T-helper 17 cell (primary cell): ENCODE data around the gene HS3ST3B1. TPM values are rescaled to one million over a fixed set of nuclear protein-coding genes. Genes with fewer than 3 reads are reported as not detected.

ENCODE experiments used
- ATAC-seq: fragments of 150-1000 bp; cut with Tn5 transposase; 2 replicates; pipeline ENCODE4 v1.10.0; 2021; ENCODE audit warnings: mild to moderate bottlenecking, moderate library complexity
- DNase-seq, 3 donors: peaks; one replicate each; pipeline versions ENCODE4 v3.0.0 to v3.0.0-alpha.2; 2020 to 2021
- H3K9me3 ChIP-seq: one replicate; pipeline ENCODE4 v1.7.0; 2013; ENCODE audit warnings: low read length, mild to moderate bottlenecking; ENCODE audit not compliant: control insufficient read depth, poor library complexity, severe bottlenecking
- H3K27ac Mint-ChIP-seq: one replicate; pipeline ENCODE4 v1.8.0; 2022; ENCODE audit warnings: mild to moderate bottlenecking, moderate library complexity, mixed read lengths
- H3K27me3 Mint-ChIP-seq: one replicate; pipeline ENCODE4 v1.8.0; 2022; ENCODE audit warnings: mixed read lengths
- H3K36me3 Mint-ChIP-seq: one replicate; pipeline ENCODE4 v1.8.0; 2022; ENCODE audit warnings: low read depth, mixed read lengths
- H3K4me1 Mint-ChIP-seq: one replicate; pipeline ENCODE4 v1.8.0; 2022; ENCODE audit warnings: mild to moderate bottlenecking, mixed read lengths
- H3K4me3 Mint-ChIP-seq: one replicate; pipeline ENCODE4 v1.8.0; 2022; ENCODE audit warnings: mild to moderate bottlenecking, moderate library complexity, mixed read lengths
- total RNA-seq, 4 donors: library from RNA in 2 of 4; stranded (reverse) in 2 of 4; gene quantifications; one replicate each; pipeline ENCODE4 v1.2.3 and lab custom pipeline; 2022 to 2026

Gene HS3ST3B1
- total RNA-seq, 2 donors from 2014 or later: 13.5 to 15.4 TPM

DNA sequence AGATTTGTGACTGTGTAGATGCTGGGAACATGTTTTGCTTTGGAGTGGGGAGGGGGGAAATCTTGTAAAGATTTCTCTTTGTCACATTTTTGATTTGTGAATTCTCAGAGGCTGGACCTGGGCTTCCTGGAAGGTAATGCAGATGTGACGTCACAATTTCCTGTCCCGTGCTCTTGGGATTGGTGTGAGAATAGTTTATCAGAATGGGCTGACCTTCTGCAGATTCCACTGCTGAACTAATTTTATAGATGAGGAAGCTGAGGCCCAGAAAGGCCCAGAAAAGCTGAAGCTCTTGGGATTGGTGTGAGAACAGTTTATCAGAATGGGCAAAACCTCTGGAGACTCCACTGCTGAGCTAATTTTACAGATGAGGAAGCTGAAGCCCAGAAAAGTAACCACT is 34.0 kb downstream of the HS3ST3B1 start:
- Mint-ChIP-seq H3K27me3 (no peaks in the 10 kb centered on the region), H3K36me3 (peaks cover 4% of the 10 kb centered on the region), H3K4me3 (no peak overlapping the region), H3K4me1 (peaks cover 65% of the 10 kb centered on the region), H3K27ac (peak overlapping the region; percentile 82)
- DNase-seq (no peak), ATAC-seq (no peak)
- H3K9me3 ChIP-seq: no peaks in the 10 kb centered on the region

DNA sequence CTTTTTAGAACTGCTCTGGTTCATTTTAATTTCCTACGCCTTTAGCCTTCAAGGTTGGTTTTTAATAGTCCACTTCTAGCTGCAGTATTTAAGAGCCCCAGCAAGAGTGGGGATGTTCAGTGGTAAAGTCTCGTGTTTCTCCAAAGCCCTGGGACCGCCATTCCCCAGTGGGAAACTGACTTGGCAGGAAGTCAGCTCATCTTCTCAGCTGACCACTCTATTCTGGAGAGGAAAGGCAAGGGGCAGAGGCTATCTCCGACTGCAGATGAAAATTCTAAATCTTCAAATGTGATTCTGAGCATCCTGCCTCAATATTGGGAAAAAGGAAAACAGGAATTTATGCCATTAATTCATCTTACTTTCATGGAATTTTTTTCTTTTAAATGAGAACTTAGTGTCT is 35.5 kb downstream of the HS3ST3B1 start:
- ATAC-seq (no peak), DNase-seq (no peak)
- Mint-ChIP-seq H3K4me1 (peaks cover 70% of the 10 kb centered on the region), H3K4me3 (no peak overlapping the region), H3K27ac (peak overlapping the region; percentile 96), H3K36me3 (peaks cover 4% of the 10 kb centered on the region), H3K27me3 (no peaks in the 10 kb centered on the region)
- no peaks in the 10 kb centered on the region for H3K9me3 ChIP-seq

DNA sequence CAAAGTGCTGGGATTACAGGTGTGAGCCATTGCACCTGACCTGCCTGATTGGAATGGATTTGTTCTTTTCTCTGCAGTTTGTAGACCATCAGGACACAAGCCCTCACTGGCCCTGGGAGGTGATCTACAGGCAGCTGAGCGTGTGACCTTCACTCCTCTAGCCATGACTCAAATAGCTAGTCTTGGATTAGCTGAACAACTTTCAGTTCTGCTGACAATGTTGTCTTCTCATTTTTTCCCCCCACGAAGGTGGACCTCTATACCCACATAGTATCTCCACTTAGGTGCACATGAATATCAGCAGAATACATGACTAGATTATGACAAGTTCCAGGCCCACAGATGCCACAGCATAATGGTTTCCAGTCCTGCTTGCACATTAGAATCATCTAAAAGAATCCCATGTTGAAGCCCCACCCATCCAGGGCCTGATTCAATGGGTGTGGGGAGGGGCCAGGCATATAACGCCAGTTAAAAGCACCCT is 36.8 kb downstream of the HS3ST3B1 start:
- H3K27me3 Mint-ChIP-seq: no peaks in the 10 kb centered on the region
- ATAC-seq (no peak), DNase-seq (no peak)
- peak overlapping the region; percentile 15 for H3K4me3 Mint-ChIP-seq
- peak overlapping the region; percentile 96 for H3K27ac Mint-ChIP-seq
- H3K9me3 ChIP-seq: no peaks in the 10 kb centered on the region
- H3K36me3 Mint-ChIP-seq: peaks cover 4% of the 10 kb centered on the region
- peaks cover 63% of the 10 kb centered on the region for H3K4me1 Mint-ChIP-seq

DNA sequence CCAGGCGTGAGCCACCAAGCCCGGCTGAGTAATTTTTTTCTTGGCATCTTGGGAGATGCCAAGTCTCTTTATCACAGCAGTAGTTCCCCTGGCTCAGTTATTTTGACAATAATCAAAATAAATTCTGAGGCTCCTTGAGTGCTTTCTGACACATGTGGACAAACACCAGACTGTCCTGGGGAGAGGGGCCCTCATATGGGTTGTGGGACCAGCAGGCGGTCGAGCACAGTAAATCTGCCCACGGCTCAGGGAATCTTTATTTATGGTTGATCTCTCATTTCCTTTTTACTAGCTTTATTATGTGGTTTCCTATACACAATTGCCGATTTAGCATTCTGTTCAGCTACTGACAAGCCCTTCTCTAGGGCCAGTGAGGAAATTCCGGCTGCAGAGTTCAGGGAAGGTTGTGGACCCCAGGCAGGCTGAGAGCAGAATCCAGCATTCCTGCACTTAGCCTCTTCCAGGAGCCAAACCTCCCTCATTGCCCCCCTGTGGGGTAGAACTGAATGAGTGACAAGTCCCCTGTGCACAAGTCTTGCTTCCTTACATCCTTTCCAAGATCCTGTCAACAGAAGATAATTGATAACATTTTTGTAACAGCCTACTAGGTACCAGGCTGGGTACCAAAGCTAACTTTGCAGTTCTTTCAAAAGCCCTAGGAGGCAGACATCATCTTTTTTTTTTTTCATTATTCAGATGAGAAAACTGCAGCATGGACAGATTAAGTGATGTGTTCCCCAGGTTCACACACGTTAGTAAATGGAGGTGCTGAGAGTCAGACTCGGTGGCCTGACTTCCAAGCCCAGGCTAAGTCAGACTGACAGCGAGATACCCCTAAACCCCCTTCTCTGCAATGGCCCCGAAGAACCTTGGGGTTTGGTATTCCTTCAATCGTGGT is 40.2 kb downstream of the HS3ST3B1 start:
- Mint-ChIP-seq H3K27me3 (no peaks in the 10 kb centered on the region), H3K36me3 (peaks cover 4% of the 10 kb centered on the region), H3K4me1 (peaks cover 44% of the 10 kb centered on the region), H3K4me3 (peak overlapping the region; percentile 61), H3K27ac (peak overlapping the region; percentile 96)
- no peaks in the 10 kb centered on the region for H3K9me3 ChIP-seq
- DNase-seq: no peak
- ATAC-seq: no peak

DNA sequence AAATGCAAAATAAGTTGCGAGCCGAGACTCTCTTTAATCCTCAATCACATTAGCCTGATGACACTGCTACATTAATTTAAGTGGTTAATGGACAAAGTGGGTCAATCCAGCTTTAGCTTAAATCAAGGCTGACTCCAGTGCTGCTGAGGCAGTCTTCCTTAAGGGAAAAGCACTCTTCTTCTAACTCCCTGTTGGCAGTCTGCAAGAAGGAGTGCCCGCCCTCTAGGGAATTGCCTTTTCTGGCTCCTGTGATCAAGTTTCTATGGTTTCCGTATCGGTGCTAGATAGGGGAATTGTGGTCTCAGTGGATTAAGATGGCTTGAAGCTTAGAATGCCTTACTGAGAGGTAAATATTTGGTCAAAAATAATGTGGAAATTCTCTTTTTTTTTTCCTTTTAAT is 41.0 kb downstream of the HS3ST3B1 start:
- ATAC-seq: no peak
- DNase-seq: no peak
- no peaks in the 10 kb centered on the region for H3K27me3 Mint-ChIP-seq
- no peak overlapping the region for H3K4me3 Mint-ChIP-seq
- no peak overlapping the region for H3K27ac Mint-ChIP-seq
- peaks cover 4% of the 10 kb centered on the region for H3K36me3 Mint-ChIP-seq
- peaks cover 41% of the 10 kb centered on the region for H3K4me1 Mint-ChIP-seq
- no peaks in the 10 kb centered on the region for H3K9me3 ChIP-seq

DNA sequence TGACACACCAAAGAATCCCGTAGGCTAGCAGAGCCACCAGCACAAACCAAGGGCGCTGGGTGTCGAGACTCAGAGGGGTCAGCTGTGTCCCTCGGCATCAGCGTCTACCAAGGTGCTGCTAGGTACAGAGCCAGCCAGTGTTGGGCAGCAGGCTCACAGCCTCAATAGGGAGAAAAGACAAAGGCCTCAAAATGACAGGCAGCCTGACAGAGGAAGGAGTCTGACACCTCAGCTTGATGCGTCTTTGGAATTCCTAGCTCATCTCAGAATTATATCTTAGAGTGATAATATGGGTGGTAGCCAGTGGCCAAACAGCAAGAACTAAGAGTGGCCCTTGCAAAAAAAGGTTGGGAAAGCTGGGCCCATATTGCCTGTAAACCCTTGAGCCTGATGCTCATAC is 45.9 kb downstream of the HS3ST3B1 start:
- Mint-ChIP-seq H3K27ac (peak overlapping the region; percentile 56), H3K27me3 (no peaks in the 10 kb centered on the region), H3K36me3 (no peaks in the 10 kb centered on the region), H3K4me1 (peaks cover 9% of the 10 kb centered on the region), H3K4me3 (no peak overlapping the region)
- no peak for ATAC-seq
- no peaks in the 10 kb centered on the region for H3K9me3 ChIP-seq
- DNase-seq: no peak

DNA sequence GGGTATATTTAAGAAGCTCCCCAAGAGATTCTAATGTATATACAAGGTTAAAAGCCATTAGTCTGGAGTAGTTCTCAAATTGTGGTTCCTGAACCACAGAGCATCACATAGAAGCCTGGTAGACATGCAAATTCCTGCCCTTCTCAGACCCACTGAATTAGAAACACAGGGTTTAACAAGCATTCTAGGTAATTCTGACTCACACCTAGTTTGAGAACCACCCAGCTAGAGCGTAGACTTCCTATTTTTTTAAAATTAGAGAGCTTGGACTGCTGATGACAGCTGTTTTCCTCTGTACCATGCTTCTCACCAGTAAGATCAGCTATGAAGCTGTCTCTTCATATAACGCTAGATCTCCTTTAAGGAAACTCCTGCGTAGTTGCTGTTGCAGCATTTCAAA is 50.6 kb downstream of the HS3ST3B1 start:
- Mint-ChIP-seq H3K27ac (peak overlapping the region; percentile 10), H3K27me3 (no peaks in the 10 kb centered on the region), H3K36me3 (no peaks in the 10 kb centered on the region), H3K4me1 (peaks cover 8% of the 10 kb centered on the region), H3K4me3 (no peak overlapping the region)
- DNase-seq (no peak), ATAC-seq (peak; percentile 72)
- H3K9me3 ChIP-seq: no peaks in the 10 kb centered on the region

DNA sequence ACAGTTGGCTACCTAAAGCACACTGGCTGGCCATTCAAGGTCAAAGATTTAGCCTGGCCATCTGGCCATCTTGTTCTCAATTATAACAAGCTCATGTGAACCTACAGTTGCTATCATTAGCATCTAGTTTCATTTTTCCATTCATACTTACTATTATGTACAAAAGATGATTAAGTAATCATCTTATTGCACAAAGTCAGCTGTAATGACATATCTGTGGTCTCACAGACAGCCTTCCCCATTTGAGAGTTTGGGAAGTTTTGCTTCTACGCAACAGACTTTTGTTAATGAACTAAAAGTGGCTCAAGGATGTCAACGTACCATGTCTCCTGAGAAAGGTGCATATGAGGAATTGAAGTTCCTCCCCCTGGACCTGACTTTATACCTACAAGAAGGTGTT is 51.3 kb downstream of the HS3ST3B1 start:
- no peak for DNase-seq
- H3K36me3 Mint-ChIP-seq: no peaks in the 10 kb centered on the region
- peaks cover 4% of the 10 kb centered on the region for H3K4me1 Mint-ChIP-seq
- H3K4me3 Mint-ChIP-seq: no peak overlapping the region
- no peak for ATAC-seq
- H3K9me3 ChIP-seq: no peaks in the 10 kb centered on the region
- H3K27ac Mint-ChIP-seq: no peak overlapping the region
- no peaks in the 10 kb centered on the region for H3K27me3 Mint-ChIP-seq

DNA sequence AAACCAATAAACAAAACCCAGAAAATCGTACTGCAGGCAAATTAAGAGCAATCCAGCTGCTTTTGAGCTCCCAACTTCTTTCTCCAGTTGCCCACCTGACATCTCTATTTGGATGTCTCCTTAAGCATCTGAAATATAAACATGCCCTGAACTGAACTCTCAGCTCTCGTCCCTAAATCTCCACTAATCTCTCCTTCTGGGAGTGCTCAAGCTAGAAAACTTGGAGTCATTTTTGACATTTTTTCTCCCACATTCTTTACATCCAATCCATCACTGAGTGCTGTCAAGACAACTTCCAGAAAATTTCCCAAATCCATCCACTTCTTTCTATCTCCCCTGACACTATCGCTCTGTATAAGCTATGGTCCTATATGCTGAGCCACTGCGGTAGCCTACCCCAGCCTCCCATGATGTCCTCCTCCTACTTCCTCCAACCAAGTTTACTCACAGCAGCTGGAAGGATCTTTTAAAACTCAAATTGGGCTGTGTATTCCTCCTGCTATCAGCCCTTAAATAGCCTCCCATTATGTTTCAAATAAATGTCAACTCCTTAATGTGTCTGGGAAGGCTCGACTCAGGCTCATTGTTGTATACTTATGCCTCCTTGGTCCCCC is 53.1 kb downstream of the HS3ST3B1 start:
- ATAC-seq (no peak), DNase-seq (no peak)
- H3K4me3 Mint-ChIP-seq: no peak overlapping the region
- H3K27me3 Mint-ChIP-seq: no peaks in the 10 kb centered on the region
- no peak overlapping the region for H3K27ac Mint-ChIP-seq
- H3K9me3 ChIP-seq: no peaks in the 10 kb centered on the region
- H3K36me3 Mint-ChIP-seq: no peaks in the 10 kb centered on the region
- peaks cover 3% of the 10 kb centered on the region for H3K4me1 Mint-ChIP-seq

DNA sequence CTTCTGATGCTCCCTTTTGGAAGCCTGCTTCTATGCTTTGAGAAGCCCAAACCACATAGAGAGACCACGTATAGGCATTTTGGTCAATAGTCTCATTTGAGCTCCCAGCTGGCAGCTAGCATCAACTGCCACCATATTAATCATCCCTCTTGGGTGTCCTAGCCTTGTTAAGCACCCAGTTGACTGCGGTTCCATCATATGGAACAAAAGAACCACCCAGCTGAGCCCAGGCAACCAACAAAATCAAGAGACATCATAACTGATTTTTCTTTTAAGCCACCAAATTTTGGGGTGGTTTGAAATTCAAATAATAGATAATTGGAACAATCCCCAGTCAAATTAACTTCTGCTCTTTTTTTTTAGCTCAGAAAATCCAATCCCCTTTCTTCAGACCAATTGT is 53.9 kb downstream of the HS3ST3B1 start:
- Mint-ChIP-seq H3K27me3 (no peaks in the 10 kb centered on the region), H3K27ac (no peak overlapping the region), H3K36me3 (no peaks in the 10 kb centered on the region), H3K4me1 (peaks cover 3% of the 10 kb centered on the region), H3K4me3 (no peak overlapping the region)
- ATAC-seq: no peak
- no peaks in the 10 kb centered on the region for H3K9me3 ChIP-seq
- no peak for DNase-seq

DNA sequence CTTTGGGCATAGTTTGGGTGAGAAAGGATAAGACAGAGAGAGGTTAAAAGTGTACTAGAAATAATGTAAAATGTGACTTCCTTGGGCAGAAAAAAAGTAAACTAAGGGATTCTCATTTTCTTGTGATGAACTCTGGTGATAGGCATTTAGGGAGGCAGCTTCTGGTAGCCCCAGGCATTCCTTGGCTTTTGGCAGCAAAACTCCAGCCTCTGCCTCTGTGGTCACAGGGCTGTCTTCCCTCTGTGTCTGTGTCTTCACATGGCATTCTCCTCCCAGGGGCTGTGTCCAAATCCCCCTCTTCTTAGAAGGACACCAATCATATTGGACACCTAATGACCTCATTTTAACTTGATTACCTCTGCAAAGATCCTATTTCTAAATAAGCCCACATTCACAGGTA is 54.7 kb downstream of the HS3ST3B1 start:
- no peak overlapping the region for H3K27ac Mint-ChIP-seq
- H3K27me3 Mint-ChIP-seq: no peaks in the 10 kb centered on the region
- DNase-seq (no peak), ATAC-seq (no peak)
- H3K4me1 Mint-ChIP-seq: peaks cover 3% of the 10 kb centered on the region
- no peaks in the 10 kb centered on the region for H3K36me3 Mint-ChIP-seq
- H3K9me3 ChIP-seq: no peaks in the 10 kb centered on the region
- no peak overlapping the region for H3K4me3 Mint-ChIP-seq

DNA sequence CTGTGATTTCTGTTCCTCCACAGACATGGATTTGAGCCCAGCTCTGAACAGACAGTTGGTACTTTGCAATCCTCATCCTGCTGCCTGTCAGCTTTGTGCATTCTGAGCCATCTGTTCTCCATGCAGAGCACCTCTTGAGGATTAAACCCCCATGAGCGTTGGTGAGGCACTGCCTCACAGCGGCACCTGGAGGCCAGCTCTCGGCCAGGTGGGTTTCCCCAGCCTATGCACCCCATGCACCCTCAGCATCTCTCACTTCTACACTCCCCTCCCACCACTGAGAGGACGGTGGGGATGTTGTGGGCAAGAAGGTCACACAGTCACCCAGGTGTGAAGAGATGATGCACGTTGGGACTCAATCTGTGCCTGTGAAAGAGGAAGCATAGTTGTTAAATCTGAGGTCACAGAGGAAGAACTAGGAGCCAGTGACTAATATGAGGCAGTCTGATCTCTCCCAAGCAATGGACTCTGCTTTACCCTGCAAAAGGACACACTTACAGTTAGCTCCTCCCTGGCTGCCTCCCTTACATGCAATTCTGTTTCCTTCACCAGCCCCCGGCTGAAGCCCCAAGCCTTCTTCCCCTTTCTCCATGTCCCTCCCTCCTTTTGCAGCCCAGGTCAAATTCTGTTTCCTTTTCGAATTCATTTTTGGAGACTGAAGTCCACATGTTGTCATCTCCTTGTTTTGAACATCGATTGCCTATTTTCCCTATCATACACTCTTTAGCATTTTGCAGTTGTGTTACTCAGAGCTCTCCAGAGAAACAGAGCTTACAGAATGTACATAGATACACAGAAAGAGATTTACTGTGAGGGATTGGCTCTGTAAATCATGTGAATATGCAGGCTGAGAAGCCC is 58.5 kb downstream of the HS3ST3B1 start:
- no peaks in the 10 kb centered on the region for H3K9me3 ChIP-seq
- no peaks in the 10 kb centered on the region for H3K36me3 Mint-ChIP-seq
- no peaks in the 10 kb centered on the region for H3K27me3 Mint-ChIP-seq
- H3K4me1 Mint-ChIP-seq: peaks cover 7% of the 10 kb centered on the region
- DNase-seq (no peak), ATAC-seq (peak; percentile 84)
- H3K27ac Mint-ChIP-seq: no peak overlapping the region
- H3K4me3 Mint-ChIP-seq: no peak overlapping the region

DNA sequence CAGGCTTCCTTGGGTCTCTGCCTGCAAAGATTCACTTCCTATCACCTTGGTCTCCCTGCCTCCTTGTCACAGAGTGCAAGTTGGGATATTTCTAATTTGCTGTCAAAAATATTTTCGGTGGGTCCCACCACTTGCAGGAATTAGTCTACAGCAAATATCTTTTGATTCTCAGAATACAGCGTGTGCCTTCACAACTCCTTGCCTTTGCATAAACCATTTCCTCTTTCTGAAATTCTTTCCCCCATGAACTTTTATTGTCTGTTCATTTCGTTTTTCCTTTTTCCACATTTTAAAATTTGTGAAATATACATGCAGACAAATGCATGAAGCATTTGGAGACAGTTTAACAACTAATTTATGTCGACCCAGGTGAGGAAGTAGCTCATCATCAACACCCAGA is 60.0 kb downstream of the HS3ST3B1 start:
- Mint-ChIP-seq H3K4me3 (no peak overlapping the region), H3K4me1 (peaks cover 7% of the 10 kb centered on the region), H3K36me3 (no peaks in the 10 kb centered on the region), H3K27me3 (no peaks in the 10 kb centered on the region), H3K27ac (no peak overlapping the region)
- DNase-seq: no peak
- no peaks in the 10 kb centered on the region for H3K9me3 ChIP-seq
- no peak for ATAC-seq
